ENCODE results near the gene S1PR3. TPM values are rescaled to one million over a fixed set of nuclear protein-coding genes. Genes with fewer than 3 reads are reported as not detected.

Gene S1PR3
- polyA plus RNA-seq, 1 donor from 2014 or later: not detected

DNA sequence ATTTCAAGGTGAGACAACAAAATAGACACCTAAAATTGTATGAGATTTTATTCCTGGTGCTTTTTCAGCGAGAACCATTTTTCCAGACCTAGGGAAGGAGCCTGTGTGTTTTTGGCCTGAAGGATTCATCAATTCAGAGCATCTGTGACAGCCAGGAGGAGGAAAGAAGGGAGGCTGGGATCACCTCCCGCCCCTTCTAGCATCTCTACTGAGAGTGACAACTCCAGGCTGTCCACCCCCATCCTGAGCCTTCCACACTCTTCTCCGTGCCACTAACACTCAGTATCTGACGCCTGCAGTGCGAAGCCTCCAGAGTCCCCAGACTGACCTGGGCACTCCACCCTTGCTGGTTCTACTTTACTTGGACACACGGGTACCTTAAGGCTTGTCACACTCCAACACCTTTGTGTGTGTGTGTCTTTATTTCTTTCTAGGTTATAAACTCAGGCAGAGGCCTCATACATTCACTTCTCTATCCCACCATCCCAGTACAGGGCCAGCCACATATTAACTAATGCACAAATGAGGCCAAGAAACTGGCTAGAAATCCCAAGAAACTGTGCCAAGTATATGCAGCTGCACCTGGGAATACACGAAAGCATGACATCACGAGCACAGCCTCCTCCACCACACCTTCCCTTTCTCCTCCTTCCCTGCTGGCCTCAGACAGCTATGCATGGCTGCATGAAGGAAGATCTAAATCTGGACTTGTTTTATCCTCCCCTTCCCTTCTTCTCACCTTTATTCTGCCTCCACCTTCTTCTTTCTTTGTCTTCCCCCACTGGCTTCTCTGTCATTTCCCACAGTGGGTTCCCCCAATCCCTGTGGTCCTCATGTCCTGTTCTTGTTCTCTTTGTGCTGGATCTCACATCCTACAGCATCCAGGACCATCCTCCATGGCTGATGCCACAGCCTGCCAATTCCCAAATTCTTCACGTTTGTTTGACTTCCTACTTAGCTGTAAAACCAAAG is 16.0 kb downstream of the S1PR3 start:
- Mint-ChIP-seq H3K9me3 (peaks cover 0 to 1% (median 0%) of the 10 kb centered on the region in 3 donors), H3K4me1 (peaks cover 0 to 2% (median 0%) of the 10 kb centered on the region in 3 donors), H3K27ac (no peak overlapping the region), H3K27me3 (peaks cover 7% of the 10 kb centered on the region), H3K4me3 (no peak overlapping the region), H3K36me3 (no peaks in the 10 kb centered on the region)

GRCh38 chr9:89008055-89008743 is 16.9 kb downstream of the S1PR3 start:
- peaks cover 0 to 1% (median 0%) of the 10 kb centered on the region in 3 donors for H3K9me3 Mint-ChIP-seq
- no peaks in the 10 kb centered on the region for H3K36me3 Mint-ChIP-seq
- peaks cover 0 to 2% (median 0%) of the 10 kb centered on the region in 3 donors for H3K4me1 Mint-ChIP-seq
- no peak overlapping the region for H3K27ac Mint-ChIP-seq
- H3K27me3 Mint-ChIP-seq: no peaks in the 10 kb centered on the region
- no peak overlapping the region for H3K4me3 Mint-ChIP-seq

- Mint-ChIP-seq H3K27me3 (no peaks in the 10 kb centered on the region), H3K27ac (no peak overlapping the region), H3K9me3 (peaks cover 0 to 1% (median 0%) of the 10 kb centered on the region in 3 donors), H3K36me3 (no peaks in the 10 kb centered on the region), H3K4me3 (no peak overlapping the region), H3K4me1 (peaks cover 0 to 2% (median 0%) of the 10 kb centered on the region in 3 donors)
Observed at GRCh38 chr9:89008744-89009545, 17.7 kb downstream of the S1PR3 start.

DNA sequence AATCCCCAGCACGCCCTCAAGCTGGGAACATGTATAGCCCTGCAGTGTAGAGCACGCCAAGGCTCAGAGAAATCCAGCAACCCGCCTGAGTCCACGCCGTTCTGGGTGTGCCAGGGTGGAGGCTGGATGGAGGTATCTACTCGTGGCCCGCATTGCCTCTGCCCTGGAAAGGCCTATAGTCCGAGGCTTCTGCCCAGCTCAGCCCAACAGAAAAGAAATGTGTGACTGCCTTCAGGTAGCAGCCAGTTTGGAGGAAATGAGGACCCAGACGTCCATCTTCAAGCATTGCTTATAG is 18.2 kb downstream of the S1PR3 start:
- Mint-ChIP-seq H3K36me3 (no peaks in the 10 kb centered on the region), H3K27ac (no peak overlapping the region), H3K9me3 (peaks cover 0 to 1% (median 0%) of the 10 kb centered on the region in 3 donors)

DNA sequence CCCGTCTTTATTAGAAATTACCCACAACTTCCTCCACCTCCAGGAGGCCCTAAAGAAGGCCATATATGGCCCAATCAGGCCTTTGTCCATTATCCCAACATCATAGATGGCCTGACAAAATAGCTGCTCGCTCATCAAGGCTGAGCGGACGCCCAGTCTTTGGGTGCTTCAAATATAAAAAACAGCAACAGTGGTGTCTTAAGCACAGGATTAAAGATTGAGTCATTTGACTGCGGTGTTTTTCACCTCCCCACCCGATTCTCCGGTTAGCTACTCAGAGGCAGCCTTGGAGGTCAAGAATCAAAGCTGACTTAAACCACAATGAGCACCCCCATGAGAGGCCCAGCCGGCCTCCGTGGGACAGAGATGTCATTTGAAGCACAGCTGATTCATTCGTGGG is 18.8 kb downstream of the S1PR3 start:
- Mint-ChIP-seq H3K27me3 (no peaks in the 10 kb centered on the region), H3K36me3 (peaks cover 1% of the 10 kb centered on the region), H3K9me3 (peaks cover 0 to 1% (median 0%) of the 10 kb centered on the region in 3 donors), H3K4me3 (no peak overlapping the region), H3K4me1 (peaks cover 0 to 4% (median 0%) of the 10 kb centered on the region in 3 donors), H3K27ac (no peak overlapping the region)

More for the DNA sequence above, 18.2 kb downstream of the S1PR3 start:
- Mint-ChIP-seq H3K27me3 (no peaks in the 10 kb centered on the region), H3K4me3 (no peak overlapping the region), H3K4me1 (peaks cover 0 to 3% (median 0%) of the 10 kb centered on the region in 3 donors)

DNA sequence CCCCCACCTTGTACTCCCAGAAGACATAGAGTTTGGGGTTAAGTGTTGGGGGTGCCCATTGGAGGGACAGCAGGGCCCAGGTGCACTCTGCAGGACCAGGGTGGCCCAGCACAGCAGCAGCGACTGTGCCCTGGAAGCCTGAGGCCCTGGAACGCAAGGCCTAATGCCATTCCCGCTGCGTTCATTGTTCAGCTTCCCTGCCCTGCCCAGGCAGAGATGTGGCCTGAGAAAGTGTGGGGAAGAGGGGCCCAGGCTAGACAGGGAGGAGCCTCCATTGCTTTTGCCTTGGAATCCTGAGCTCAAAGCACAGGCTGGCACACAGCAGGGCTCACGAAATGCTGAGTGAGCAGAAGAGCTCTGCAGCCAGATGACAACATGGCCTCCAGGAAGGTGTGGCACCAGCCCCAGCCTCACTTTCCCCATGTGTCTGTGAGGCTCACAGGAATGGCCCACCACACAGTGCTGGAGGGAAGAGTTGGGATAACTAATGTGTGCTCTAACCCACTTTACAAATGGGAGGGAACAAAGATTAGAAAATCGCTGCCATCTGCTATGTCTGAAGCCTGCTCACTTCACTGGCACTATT is 19.4 kb downstream of the S1PR3 start:
- Mint-ChIP-seq H3K4me3 (no peak overlapping the region), H3K9me3 (peaks cover 0 to 1% (median 0%) of the 10 kb centered on the region in 3 donors), H3K27me3 (no peaks in the 10 kb centered on the region), H3K27ac (no peak overlapping the region), H3K36me3 (peaks cover 1% of the 10 kb centered on the region), H3K4me1 (peaks cover 0 to 4% (median 0%) of the 10 kb centered on the region in 3 donors)

DNA sequence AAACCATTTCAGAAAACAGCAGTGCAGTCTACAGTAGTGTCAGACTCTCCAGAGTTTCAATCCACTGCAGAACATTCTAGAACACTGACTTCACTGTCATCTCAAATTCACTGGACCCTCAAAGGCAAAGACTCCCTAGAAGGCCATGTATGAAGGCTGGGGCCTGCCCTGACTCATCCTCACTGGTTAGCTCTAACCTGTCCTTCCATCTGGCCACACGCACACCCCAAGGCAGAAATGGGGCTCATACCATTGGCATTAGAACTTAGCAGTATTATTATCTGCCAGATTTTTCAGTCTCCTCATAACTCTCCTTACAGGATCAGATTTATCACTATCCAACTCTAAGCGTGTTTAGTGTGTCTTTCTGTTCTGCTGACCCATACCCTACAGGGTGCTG is 20.4 kb downstream of the S1PR3 start:
- Mint-ChIP-seq H3K4me3 (no peak overlapping the region), H3K27ac (no peak overlapping the region), H3K36me3 (peaks cover 1% of the 10 kb centered on the region), H3K4me1 (peaks cover 0 to 4% (median 0%) of the 10 kb centered on the region in 3 donors), H3K27me3 (no peaks in the 10 kb centered on the region), H3K9me3 (peaks cover 0 to 1% (median 0%) of the 10 kb centered on the region in 3 donors)

- Mint-ChIP-seq H3K27me3 (no peaks in the 10 kb centered on the region), H3K36me3 (peaks cover 1% of the 10 kb centered on the region), H3K27ac (no peak overlapping the region), H3K4me3 (peak overlapping the region in 1 of 4 donors; percentile 12), H3K9me3 (peaks cover 0 to 1% (median 0%) of the 10 kb centered on the region in 3 donors), H3K4me1 (peaks cover 0 to 4% (median 0%) of the 10 kb centered on the region in 3 donors)
Observed at GRCh38 chr9:89012294-89013042, 21.2 kb downstream of the S1PR3 start.

- H3K4me3 Mint-ChIP-seq: no peak overlapping the region
- no peak overlapping the region for H3K27ac Mint-ChIP-seq
- no peaks in the 10 kb centered on the region for H3K27me3 Mint-ChIP-seq
Observed at GRCh38 chr9:89013660-89014059, 22.4 kb downstream of the S1PR3 start.

GRCh38 chr9:89014153-89014552 is 22.9 kb downstream of the S1PR3 start:
- peaks cover 1% of the 10 kb centered on the region for H3K36me3 Mint-ChIP-seq
- peaks cover 0 to 1% (median 0%) of the 10 kb centered on the region in 3 donors for H3K9me3 Mint-ChIP-seq
- no peak overlapping the region for H3K4me3 Mint-ChIP-seq

More at GRCh38 chr9:89013660-89014059, 22.4 kb downstream of the S1PR3 start:
- H3K36me3 Mint-ChIP-seq: peaks cover 1% of the 10 kb centered on the region
- H3K4me1 Mint-ChIP-seq: peaks cover 0 to 3% (median 0%) of the 10 kb centered on the region in 3 donors
- peaks cover 0 to 1% (median 0%) of the 10 kb centered on the region in 3 donors for H3K9me3 Mint-ChIP-seq

DNA sequence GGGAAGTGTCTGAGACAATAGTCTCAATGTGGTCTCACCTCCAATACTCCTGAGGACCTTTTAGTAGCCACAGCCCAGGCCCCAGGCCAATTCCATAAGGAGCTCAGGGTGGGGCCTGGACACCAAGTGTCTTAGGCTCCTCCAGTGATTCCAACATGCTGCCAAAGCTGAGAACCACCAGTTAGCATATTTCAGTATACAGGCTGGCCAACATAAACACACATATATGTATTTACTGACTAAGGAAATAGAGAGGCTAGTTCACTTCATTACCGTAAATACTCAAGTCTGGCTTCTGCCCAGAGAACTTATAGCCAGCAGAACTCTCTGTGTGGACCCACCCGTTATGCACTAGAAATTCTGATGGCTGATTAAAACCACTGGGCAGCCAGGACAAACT is 24.1 kb downstream of the S1PR3 start:
- Mint-ChIP-seq H3K27me3 (no peaks in the 10 kb centered on the region), H3K9me3 (no peaks in the 10 kb centered on the region), H3K27ac (no peak overlapping the region), H3K4me1 (peaks cover 0 to 2% (median 0%) of the 10 kb centered on the region in 3 donors), H3K4me3 (no peak overlapping the region), H3K36me3 (peaks cover 1% of the 10 kb centered on the region)

More at GRCh38 chr9:89014153-89014552, 22.9 kb downstream of the S1PR3 start:
- H3K4me1 Mint-ChIP-seq: peaks cover 0 to 2% (median 0%) of the 10 kb centered on the region in 3 donors
- H3K27me3 Mint-ChIP-seq: no peaks in the 10 kb centered on the region
- no peak overlapping the region for H3K27ac Mint-ChIP-seq

DNA sequence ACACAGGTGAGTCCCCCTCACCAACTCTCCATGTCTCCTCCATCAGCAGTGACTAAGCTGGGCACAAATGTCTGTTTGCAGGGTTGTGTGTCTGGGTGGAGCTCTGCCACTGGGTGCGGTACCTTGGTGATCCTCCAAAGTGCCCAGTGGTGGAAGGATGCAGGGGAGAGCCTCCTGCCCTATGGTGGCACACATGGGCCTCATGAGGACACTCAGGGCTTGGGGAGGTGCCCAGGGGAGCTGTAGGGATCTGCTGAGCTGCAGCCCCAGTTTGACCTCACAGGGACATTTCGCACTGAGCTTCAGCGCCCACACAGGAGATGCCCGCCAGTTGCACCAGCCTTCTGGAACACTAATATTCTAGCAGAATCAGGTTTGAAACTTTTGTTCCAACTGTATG is 29.5 kb downstream of the S1PR3 start:
- peaks cover 2% of the 10 kb centered on the region for H3K36me3 Mint-ChIP-seq
- H3K9me3 Mint-ChIP-seq: no peaks in the 10 kb centered on the region
- no peaks in the 10 kb centered on the region for H3K4me1 Mint-ChIP-seq
- H3K4me3 Mint-ChIP-seq: no peak overlapping the region
- H3K27me3 Mint-ChIP-seq: peaks cover 3% of the 10 kb centered on the region
- no peak overlapping the region for H3K27ac Mint-ChIP-seq

- Mint-ChIP-seq H3K36me3 (peaks cover 2% of the 10 kb centered on the region), H3K4me1 (no peaks in the 10 kb centered on the region), H3K4me3 (no peak overlapping the region), H3K27ac (no peak overlapping the region), H3K27me3 (peaks cover 3% of the 10 kb centered on the region), H3K9me3 (no peaks in the 10 kb centered on the region)
Observed at GRCh38 chr9:89021154-89021803, 30.0 kb downstream of the S1PR3 start.

All from IgD-negative memory B cell (primary cell).